ENCODE results near the gene CELF3.
"Not testable (repeated sequence)": the region's sequence is repeated elsewhere in the genome, so short reads cannot be mapped to it uniquely, and the experiment has no call there.

Gene CELF3

GRCh38 chr1:151693057-151693651, 23.4 kb downstream of the CELF3 start:
- DNase-seq = no peak

- DNase-seq = no peak
Measured at GRCh38 chr1:151692226-151692625, 24.4 kb downstream of the CELF3 start.

DNA sequence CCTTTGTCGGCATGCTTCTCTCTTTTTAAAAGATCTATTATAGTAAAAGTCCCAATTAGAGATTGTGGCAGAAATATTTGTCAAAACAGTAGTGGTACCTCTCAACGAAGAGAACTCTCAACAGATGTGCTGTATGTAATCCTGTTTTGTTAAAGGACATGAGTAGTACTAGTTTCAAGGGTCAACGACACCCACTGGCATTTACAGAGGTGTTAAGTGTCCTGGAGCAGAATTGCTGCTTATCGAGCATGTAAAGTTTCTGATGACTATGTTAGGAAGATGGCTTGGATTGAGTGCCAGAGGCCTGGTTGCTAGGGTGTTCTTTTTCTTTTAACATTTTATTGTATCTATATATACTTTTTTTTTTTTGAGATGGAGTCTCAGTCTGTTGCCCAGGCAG, 27.1 kb downstream of the CELF3 start:
- no peak for DNase-seq

- no peak for DNase-seq
Measured at GRCh38 chr1:151686561-151686960, 30.0 kb downstream of the CELF3 start.

DNA sequence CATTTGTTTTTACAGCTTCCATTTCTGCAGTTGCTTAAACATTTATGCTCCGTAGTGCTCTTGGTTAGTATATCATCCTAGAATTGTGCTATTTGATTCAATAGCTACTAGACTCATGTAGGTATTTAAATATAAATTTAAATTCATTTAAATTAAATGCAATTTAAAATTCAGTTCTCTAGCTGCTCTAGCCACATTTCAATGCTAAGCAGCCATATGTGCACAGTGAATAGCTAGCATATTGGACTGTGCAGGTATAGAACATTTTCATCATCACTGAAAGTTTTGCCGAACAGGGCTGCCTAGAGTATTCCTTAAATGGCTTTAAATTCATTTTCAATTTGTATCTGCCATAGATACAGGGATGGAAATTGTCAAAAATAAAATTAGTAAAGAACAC, 32.5 kb downstream of the CELF3 start:
- DNase-seq = no peak

- DNase-seq = not testable (repeated sequence)
Measured at GRCh38 chr1:151682901-151683300, 33.7 kb downstream of the CELF3 start.

GRCh38 chr1:151681923-151682322, 34.7 kb downstream of the CELF3 start:
- no peak for DNase-seq

DNA sequence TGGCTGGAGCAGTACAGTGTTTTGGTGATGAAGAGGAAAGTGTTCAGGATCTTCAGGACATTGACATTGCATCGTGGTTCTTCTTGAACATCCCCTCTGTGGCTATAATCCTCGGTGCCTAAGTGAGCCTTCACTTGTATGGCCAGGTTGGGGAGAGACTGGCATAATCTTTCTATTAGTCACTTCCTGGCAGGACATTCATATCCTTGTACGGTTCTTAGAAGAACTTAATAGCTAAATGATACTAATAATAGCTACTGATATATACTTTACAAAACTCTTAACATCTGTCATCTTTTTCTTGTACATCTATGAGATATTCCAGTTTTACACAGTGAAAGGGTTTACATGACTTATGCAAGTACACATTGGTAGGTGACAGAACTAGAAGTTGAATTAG, 35.8 kb downstream of the CELF3 start:
- DNase-seq = no peak

GRCh38 chr1:151680391-151680790, 36.2 kb downstream of the CELF3 start:
- DNase-seq = no peak

GRCh38 chr1:151673407-151673806, 43.2 kb downstream of the CELF3 start:
- no peak for DNase-seq

GRCh38 chr1:151670036-151670675, 46.4 kb downstream of the CELF3 start:
- not testable (repeated sequence) for DNase-seq

DNA sequence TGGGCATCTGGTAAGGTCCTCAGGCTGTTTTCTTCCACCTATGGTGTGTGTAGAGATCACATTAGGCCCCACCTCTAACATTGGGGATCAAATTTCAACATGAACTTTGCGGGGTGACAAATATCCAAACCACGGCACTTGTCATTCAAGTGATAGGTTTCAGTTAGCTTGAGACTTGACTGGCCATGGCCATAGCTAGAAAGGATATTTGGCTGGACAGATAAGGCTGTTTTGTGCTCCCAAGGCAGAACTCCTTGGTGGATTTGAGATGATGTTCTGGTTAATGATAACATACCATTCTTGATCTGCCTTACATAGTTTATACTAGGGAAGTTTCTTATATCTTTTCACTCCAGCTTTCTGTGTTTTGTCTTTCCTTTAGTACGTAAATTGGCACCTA, 48.5 kb downstream of the CELF3 start:
- DNase-seq = no peak

- no peak for DNase-seq
Measured at GRCh38 chr1:151661751-151662150, 54.9 kb downstream of the CELF3 start.

DNA sequence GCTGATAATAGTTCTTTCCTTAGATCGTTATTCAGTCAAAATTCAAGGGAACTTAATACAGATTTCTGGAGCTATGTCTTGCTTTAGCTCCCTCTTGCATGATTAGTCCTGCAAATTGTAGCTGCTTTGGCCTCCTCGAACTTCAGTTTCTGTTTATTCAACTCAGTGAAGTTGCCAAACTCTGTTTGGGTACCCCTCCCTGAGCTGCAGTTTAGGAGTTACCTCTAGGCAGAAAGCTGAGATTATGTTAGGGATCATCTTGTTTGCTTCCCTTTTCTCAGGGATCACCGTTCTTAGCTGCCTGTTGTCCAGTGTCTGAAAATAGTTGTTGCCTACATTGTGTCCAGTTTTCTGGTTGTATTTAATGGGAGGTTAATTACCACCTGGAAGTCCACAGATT, 61.2 kb downstream of the CELF3 start:
- no peak for DNase-seq

GRCh38 chr1:151653397-151653796, 63.2 kb downstream of the CELF3 start:
- DNase-seq = no peak
